22Rv1 (cell line): Measurements from ENCODE around the gene MRPL49.

Experiments
- H3K27ac ChIP-seq: fragments of 450-650 bp; 2 replicates; pipeline ENCODE4 v1.5.1; 2017
- ZFX ChIP-seq: fragments of 450-650 bp; IDR thresholded peaks from 2 replicates; pipeline ENCODE4 v1.6.1; 2017; ENCODE audit warnings: antibody characterized with exemption, borderline replicate concordance
- TF ChIP-seq, protein P1 (sequence below): fragments of 450-650 bp; IDR thresholded peaks from 2 replicates; pipeline ENCODE4 v1.5.1; 2017; ENCODE audit warnings: mild to moderate bottlenecking

The MRPL49 gene

DNA sequence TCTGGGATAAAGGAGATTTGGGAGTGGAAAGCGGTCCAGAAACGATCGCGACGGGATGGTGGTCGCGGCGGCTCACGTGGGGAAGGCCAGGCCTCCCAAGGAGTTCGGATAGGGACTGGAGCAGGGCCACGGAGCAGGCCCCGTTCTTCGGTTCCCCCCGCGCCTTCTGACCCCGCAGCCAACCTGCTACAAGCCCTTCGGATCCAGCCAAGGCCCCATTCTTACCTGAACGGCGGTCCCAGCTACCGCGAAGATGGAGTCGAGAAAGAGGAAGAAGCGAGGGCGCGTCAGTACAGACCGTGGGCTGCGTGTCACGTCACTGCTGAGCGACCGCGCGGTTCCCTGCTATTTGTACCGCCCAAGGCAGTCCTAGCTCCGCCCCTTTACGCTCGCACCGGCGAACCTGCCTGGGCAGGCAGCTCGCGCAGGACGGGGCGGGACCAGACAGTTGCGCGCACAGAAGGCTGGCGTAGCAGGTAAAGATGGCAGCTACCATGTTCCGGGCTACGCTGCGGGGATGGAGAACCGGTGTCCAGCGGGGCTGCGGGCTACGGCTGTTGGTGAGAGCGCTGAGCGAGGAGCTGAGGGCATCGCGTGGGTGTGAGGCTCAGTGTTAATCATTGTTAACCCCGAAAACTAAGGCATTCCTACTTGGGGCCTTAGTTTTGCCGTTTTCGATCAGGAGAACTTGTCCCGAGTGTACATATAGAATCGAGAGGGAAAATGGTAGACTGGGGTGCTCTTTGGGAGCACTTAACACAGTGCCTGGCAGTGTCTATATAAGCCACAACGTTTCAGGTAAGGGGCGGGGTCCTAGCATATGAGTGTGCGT, at the start of gene MRPL49, which contains the start of gene FAU:
TSS of gene MRPL49 (plus strand) at position 457 of the 832 bp plus-strand sequence. CDS start at position 483, 26 bp downstream.
TSS of gene FAU (minus strand) at position 270 of the 832 bp plus-strand sequence. CDS start 321 bp downstream, outside the sequence.
- TF ChIP-seq, protein P1, sequence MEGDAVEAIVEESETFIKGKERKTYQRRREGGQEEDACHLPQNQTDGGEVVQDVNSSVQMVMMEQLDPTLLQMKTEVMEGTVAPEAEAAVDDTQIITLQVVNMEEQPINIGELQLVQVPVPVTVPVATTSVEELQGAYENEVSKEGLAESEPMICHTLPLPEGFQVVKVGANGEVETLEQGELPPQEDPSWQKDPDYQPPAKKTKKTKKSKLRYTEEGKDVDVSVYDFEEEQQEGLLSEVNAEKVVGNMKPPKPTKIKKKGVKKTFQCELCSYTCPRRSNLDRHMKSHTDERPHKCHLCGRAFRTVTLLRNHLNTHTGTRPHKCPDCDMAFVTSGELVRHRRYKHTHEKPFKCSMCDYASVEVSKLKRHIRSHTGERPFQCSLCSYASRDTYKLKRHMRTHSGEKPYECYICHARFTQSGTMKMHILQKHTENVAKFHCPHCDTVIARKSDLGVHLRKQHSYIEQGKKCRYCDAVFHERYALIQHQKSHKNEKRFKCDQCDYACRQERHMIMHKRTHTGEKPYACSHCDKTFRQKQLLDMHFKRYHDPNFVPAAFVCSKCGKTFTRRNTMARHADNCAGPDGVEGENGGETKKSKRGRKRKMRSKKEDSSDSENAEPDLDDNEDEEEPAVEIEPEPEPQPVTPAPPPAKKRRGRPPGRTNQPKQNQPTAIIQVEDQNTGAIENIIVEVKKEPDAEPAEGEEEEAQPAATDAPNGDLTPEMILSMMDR = no peak
- no peak for TF ChIP-seq ZFX
- H3K27ac ChIP-seq = peak within 1 kb of the TSS; percentile 99

DNA sequence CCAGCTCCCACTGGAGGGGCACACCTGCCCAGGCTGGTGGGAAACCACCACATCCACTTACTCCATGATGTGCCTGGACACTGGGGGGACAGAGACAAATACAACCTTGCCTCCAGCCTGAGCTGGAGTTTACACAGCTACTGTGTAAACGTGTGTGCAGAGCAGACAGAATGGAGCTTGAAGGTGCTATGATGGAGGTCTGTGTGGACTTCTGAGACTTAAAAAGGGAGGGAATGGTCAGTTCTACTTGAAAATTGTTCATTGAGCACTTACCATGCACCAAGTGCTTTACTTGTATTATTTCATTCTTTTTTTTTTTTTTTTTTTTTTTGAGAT, 49.5 kb upstream of the MRPL49 start:
- H3K27ac ChIP-seq = no peak overlapping the region
- TF ChIP-seq, protein P1 = no peak
- TF ChIP-seq ZFX = no peak

DNA sequence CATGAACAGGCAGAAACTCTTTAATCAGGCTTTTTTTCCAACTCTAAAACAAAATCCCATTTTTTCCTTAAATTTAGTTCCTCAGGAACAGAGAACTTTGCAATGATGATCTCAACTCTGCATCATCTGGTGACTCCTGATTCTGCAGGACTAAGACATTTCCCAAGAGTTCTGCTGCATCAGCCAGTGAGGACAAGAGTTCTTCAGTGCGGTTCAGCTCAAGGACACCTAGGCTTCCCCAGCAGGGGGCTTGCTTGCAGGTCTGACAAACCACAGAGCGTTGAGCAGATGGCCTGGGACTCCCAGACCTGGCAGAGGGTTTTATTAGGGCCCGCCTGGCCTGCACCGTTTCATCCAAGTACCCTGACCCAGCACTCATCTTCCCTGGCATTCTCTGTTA, 44.7 kb upstream of the MRPL49 start:
- no peak overlapping the region for H3K27ac ChIP-seq
- TF ChIP-seq ZFX = no peak
- TF ChIP-seq, protein P1 = no peak

DNA sequence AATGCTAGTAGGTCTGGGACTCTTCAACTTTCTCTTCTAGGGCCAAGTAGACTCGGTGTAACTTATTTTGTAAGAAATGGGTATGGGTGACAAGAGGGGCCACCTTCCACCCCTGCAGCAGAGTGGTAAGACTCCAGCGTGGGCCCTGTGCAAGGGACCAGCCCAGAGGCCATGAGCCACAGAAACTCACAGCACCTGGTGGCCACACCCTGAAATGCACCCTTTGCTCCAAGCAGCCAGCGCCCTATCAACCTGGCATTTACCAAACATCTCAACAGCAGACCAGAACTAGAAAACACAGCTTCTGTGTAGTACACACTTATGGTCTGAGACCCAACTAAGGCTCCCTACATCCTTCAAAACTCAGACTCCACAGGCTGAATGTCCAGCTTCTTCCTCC, 44.0 kb upstream of the MRPL49 start:
- H3K27ac ChIP-seq = peak overlapping the region; percentile 20; the same call in 1 of the 2 replicates
- no peak for TF ChIP-seq ZFX
- TF ChIP-seq, protein P1 = peak; percentile 73

DNA sequence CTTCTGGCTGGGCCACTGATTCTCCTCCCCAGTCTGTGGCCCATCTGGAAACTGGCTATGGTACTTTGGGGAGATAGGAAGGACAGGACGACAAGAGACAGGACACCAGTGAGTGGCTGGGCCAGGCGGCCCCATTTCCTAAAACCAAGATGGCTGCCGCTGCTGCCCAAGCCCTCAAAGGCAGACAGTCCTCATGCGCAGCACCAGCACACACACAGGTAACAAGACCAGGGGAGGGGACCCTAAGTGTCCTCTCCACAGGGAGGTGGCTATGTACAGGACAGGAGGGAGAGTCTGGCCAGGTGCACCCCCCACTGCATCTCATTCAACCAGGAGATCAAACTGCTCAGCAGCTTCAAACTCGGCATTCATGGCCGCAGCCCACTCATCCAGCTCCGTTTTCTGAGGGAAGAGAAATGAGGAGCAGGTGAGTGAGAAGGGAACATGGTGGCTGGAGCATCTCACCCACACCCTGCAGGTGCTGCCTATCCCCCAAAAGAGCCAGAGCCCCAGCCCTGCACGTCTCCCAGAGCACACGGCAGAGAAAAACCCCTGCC, 43.3 kb upstream of the MRPL49 start:
- H3K27ac ChIP-seq = peak overlapping the region; percentile 20; the same call in 1 of the 2 replicates
- TF ChIP-seq ZFX = no peak
- TF ChIP-seq, protein P1 = no peak

DNA sequence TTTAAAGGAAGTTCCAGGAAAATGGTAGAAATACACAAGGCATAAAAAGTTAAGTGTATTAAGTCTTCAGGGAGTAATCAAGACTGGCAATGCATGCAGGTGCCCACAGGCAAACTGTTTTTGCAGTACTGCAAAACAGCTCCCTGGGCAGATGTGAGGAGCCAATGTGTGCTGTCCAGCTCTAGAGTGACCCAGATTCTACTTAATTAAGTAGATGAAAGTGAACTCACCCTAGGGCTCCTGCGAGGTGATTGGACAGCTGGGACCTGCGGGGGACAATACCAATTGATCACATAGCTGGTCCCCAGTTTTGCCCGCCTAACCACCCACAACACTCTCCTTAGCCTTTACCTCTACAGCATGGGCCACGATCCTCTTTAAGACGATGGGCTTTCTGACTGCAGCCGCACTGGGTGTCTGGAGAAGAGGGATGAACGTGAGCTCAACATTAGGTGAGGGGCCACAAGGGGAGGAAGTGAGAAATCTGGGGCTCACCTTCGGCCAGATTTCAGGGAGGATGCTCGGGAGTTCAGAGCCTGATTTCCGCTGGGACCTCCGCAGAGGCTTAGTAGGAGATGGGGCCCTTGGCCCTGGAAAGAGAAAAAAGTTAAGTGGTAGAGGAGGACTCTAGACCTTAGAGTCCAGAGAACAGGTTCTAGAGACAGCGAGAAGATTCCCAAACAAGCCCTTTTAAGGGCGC, 38.8 kb upstream of the MRPL49 start:
- no peak for TF ChIP-seq ZFX
- TF ChIP-seq, protein P1 = no peak
- peak overlapping the region; percentile 80 for H3K27ac ChIP-seq
